Osteoblast (primary cell): ENCODE measurements around the gene LSS. TPM values are rescaled to one million over a fixed set of nuclear protein-coding genes. Genes with fewer than 3 reads are reported as not detected.
"Not testable (repeated sequence)": the region's sequence is repeated elsewhere in the genome, so short reads cannot be mapped to it uniquely, and the experiment has no call there.

Experiments
- DNase-seq: peaks from one replicate; pipeline ENCODE4 v3.0.0; 2011; ENCODE audit warnings: low spot score, mixed read lengths; ENCODE audit not compliant: insufficient read length; ENCODE audit errors: missing footprints
- H2AFZ ChIP-seq: 2 replicates; pipeline ENCODE4 v1.6.0; 2011; ENCODE audit warnings: mild to moderate bottlenecking, low read length
- H3K27ac ChIP-seq: 2 replicates; pipeline ENCODE4 v1.5.1; 2011; ENCODE audit warnings: mild to moderate bottlenecking, low read depth, low read length, moderate library complexity
- H3K27me3 ChIP-seq: 2 replicates; pipeline ENCODE4 v1.6.0; 2012; ENCODE audit warnings: mild to moderate bottlenecking, control low read depth, inconsistent platforms, low read length, moderate library complexity; ENCODE audit not compliant: insufficient read depth
- H3K36me3 ChIP-seq: 2 replicates; pipeline ENCODE4 v1.5.1; 2011; ENCODE audit warnings: mild to moderate bottlenecking, low read length, control low read depth, moderate library complexity; ENCODE audit not compliant: insufficient read depth
- H3K4me1 ChIP-seq: 2 replicates; pipeline ENCODE4 v1.5.1; 2011; ENCODE audit warnings: mild to moderate bottlenecking, low read length, control low read depth, moderate library complexity; ENCODE audit not compliant: insufficient read depth
- H3K4me2 ChIP-seq: 2 replicates; pipeline ENCODE4 v1.6.0; 2011; ENCODE audit warnings: mild to moderate bottlenecking, low read length; ENCODE audit not compliant: insufficient read depth
- H3K4me3 ChIP-seq: fragments of 200-600 bp; sonication (generic); 3 replicates; pipeline ENCODE4 v1.5.1; 2012; ENCODE audit warnings: mild to moderate bottlenecking, low read length, inconsistent platforms; ENCODE audit not compliant: insufficient read depth
- H3K79me2 ChIP-seq: 2 replicates; pipeline ENCODE4 v1.6.0; 2012; ENCODE audit warnings: mild to moderate bottlenecking, low read length, control low read depth, inconsistent platforms; ENCODE audit not compliant: insufficient read depth
- H3K9me3 ChIP-seq: 2 replicates; pipeline ENCODE4 v1.5.1; 2011; ENCODE audit warnings: low read depth, low read length, control low read depth
- H4K20me1 ChIP-seq: 2 replicates; pipeline ENCODE4 v1.6.0; 2012; ENCODE audit warnings: mild to moderate bottlenecking, low read length, control low read depth; ENCODE audit not compliant: insufficient read depth
- CTCF ChIP-seq: IDR thresholded peaks from 2 replicates; pipeline ENCODE4 v1.5.1; 2011; ENCODE audit warnings: mild to moderate bottlenecking, low read depth, low read length, moderate library complexity; ENCODE audit errors: extremely low read depth
- total RNA-seq: library from RNA; depleted of rRNA; stranded (reverse); fragments of >200 nt; gene quantifications from 2 replicates; pipeline ENCODE4 v1.2.3, GENCODE V29; 2012

LSS gene
- total RNA-seq, 1 donor, result 122 TPM

- Histone ChIP-seq H3K9me3 (peaks cover 3% of the 10 kb centered on the region), H3K4me3 (no peak overlapping the region), H2AFZ (no peak overlapping the region), H3K27me3 (no peaks in the 10 kb centered on the region), H3K4me1 (no peaks in the 10 kb centered on the region), H3K36me3 (no peaks in the 10 kb centered on the region), H3K4me2 (no peak overlapping the region), H4K20me1 (no peaks in the 10 kb centered on the region), H3K79me2 (no peaks in the 10 kb centered on the region), H3K27ac (no peak overlapping the region)
- TF ChIP-seq CTCF, result no peak
- DNase-seq, result peak; percentile 30
Measured at GRCh38 chr21:46172863-46173528, 55.6 kb downstream of the LSS start.

- Histone ChIP-seq H4K20me1 (no peaks in the 10 kb centered on the region), H3K79me2 (no peaks in the 10 kb centered on the region), H3K9me3 (peaks cover 3% of the 10 kb centered on the region), H3K27ac (no peak overlapping the region), H2AFZ (no peak overlapping the region), H3K27me3 (no peaks in the 10 kb centered on the region), H3K4me3 (no peak overlapping the region), H3K4me1 (no peaks in the 10 kb centered on the region), H3K36me3 (no peaks in the 10 kb centered on the region), H3K4me2 (no peak overlapping the region)
- TF ChIP-seq CTCF, result no peak
- DNase-seq, result peak; percentile 5
Measured at GRCh38 chr21:46171996-46172862, 56.3 kb downstream of the LSS start.

- Histone ChIP-seq H3K9me3 (peaks cover 3% of the 10 kb centered on the region), H3K36me3 (no peaks in the 10 kb centered on the region), H3K4me3 (no peak overlapping the region), H3K4me1 (no peaks in the 10 kb centered on the region), H3K4me2 (no peak overlapping the region), H2AFZ (no peak overlapping the region), H3K79me2 (no peaks in the 10 kb centered on the region), H4K20me1 (no peaks in the 10 kb centered on the region), H3K27me3 (no peaks in the 10 kb centered on the region), H3K27ac (no peak overlapping the region)
- peak; percentile 68 for DNase-seq
- TF ChIP-seq CTCF, result no peak
Measured at GRCh38 chr21:46171585-46171984, 57.0 kb downstream of the LSS start.

- not testable (repeated sequence) for H3K9me3 ChIP-seq, DNase-seq, H3K79me2 ChIP-seq, H2AFZ ChIP-seq, H3K36me3 ChIP-seq, H3K4me3 ChIP-seq, H4K20me1 ChIP-seq, H3K4me2 ChIP-seq, H3K27me3 ChIP-seq, H3K27ac ChIP-seq, H3K4me1 ChIP-seq
Measured at GRCh38 chr21:46170436-46171193, 58.0 kb downstream of the LSS start.
